RWPE2 (cell line): ENCODE data around the gene CRIM1.

Experiments
- ATAC-seq: fragments of 200-7000 bp; cut with Tn5 transposase; 3 replicates; pipeline ENCODE4 v1.9.1; 2021; ENCODE audit warnings: low read depth
- DNase-seq: peaks from one replicate; pipeline ENCODE4 v3.0.0-alpha.2; 2020; ENCODE audit warnings: low spot score
- H3K27ac ChIP-seq: fragments of 450-650 bp; 2 replicates; pipeline ENCODE4 v1.5.1; 2017; ENCODE audit warnings: mild to moderate bottlenecking; ENCODE audit not compliant: poor library complexity, severe bottlenecking
- H3K27me3 ChIP-seq: fragments of 250-450 bp; sonication (Bioruptor Pico); 2 replicates; pipeline ENCODE4 v1.5.1; 2021; ENCODE audit warnings: mild to moderate bottlenecking, moderate library complexity; ENCODE audit not compliant: insufficient read depth, poor library complexity, severe bottlenecking
- H3K36me3 ChIP-seq: fragments of 250-450 bp; sonication (Bioruptor Pico); 2 replicates; pipeline ENCODE4 v1.5.1; 2020; ENCODE audit warnings: low read depth, mild to moderate bottlenecking, moderate library complexity
- H3K4me1 ChIP-seq: fragments of 250-450 bp; sonication (Bioruptor Pico); 2 replicates; pipeline ENCODE4 v1.5.1; 2021; ENCODE audit warnings: mild to moderate bottlenecking, moderate library complexity; ENCODE audit not compliant: insufficient read depth, poor library complexity, severe bottlenecking
- H3K4me3 ChIP-seq: fragments of 250-450 bp; sonication (Bioruptor Pico); 2 replicates; pipeline ENCODE4 v1.5.1; 2021; ENCODE audit warnings: mild to moderate bottlenecking, moderate library complexity; ENCODE audit not compliant: severe bottlenecking
- H3K9me3 ChIP-seq: fragments of 250-450 bp; sonication (Bioruptor Pico); 2 replicates; pipeline ENCODE4 v1.5.1; 2021; ENCODE audit warnings: mild to moderate bottlenecking, moderate library complexity; ENCODE audit not compliant: severe bottlenecking
- CTCF ChIP-seq: fragments of 450-650 bp; IDR thresholded peaks from one replicate; pipeline ENCODE4 v1.5.1; 2017; ENCODE audit warnings: mild to moderate bottlenecking, moderate library complexity; ENCODE audit not compliant: poor library complexity, severe bottlenecking

The CRIM1 gene

DNA sequence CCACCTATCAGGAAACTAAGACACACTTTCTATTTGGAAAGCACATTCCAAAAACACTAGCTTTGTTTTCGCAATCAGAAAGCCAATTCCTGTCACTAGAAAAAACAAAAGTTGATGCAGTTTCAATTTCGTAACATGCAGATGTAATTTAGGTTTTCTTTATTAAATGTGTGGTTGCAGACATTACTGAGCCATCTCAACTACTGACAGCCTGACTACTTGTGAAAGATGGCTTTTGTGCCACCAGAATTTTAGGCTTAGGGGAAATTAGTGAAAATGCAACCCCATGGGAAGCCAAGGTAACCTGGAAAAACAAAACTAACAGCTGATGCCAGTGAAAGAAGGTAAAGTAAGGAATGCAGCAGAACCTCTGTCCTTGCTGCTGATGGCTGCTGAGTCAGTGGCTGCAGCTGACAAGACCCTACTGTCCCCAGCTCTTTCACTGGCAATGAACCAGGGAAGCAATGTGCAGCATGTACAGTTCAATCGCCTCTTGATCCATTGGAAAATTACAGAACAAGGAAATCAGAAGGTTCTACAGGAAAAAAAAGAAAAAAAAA lies 207.5 kb downstream of the CRIM1 start:
- TF ChIP-seq CTCF = no peak

GRCh38 chr2:36564377-36564930 lies 208.9 kb downstream of the CRIM1 start:
- H3K27me3 ChIP-seq = no peaks in the 10 kb centered on the region
- H3K4me1 ChIP-seq = peaks cover 54% of the 10 kb centered on the region
- H3K4me3 ChIP-seq = no peak overlapping the region
- no peaks in the 10 kb centered on the region for H3K9me3 ChIP-seq
- no peak for TF ChIP-seq CTCF
- H3K27ac ChIP-seq = peak overlapping the region; percentile 96
- no peak for ATAC-seq
- peaks cover 27% of the 10 kb centered on the region for H3K36me3 ChIP-seq
- DNase-seq = no peak

More for the DNA sequence above, 207.5 kb downstream of the CRIM1 start:
- Histone ChIP-seq H3K4me1 (peaks cover 48% of the 10 kb centered on the region), H3K27me3 (no peaks in the 10 kb centered on the region), H3K4me3 (no peak overlapping the region), H3K9me3 (no peaks in the 10 kb centered on the region), H3K27ac (peak overlapping the region; percentile 96), H3K36me3 (peaks cover 35% of the 10 kb centered on the region)
- ATAC-seq = no peak
- no peak for DNase-seq

DNA sequence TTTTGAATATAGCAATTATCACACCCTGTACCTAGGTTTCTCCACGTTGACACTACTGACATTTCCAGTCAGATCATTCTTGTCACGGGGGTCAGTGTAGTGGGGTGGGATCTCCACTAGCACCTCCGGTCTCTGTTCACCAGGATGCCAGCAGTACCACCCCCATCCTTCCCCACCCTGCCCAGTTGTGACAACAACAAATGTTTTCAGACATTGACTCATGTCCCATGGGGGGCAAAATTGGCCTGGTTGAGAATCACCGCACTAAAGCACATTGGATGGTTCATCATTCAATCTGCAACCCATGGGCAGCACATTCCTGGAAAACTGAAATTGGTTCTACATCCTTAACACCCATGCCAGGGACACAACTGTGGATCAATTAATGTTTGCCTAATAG lies 210.1 kb downstream of the CRIM1 start:
- ATAC-seq (no peak), DNase-seq (no peak)
- no peaks in the 10 kb centered on the region for H3K27me3 ChIP-seq
- H3K36me3 ChIP-seq = peaks cover 24% of the 10 kb centered on the region
- H3K4me1 ChIP-seq = peaks cover 63% of the 10 kb centered on the region
- no peak for TF ChIP-seq CTCF
- H3K4me3 ChIP-seq = no peak overlapping the region
- H3K27ac ChIP-seq = no peak overlapping the region
- H3K9me3 ChIP-seq = no peaks in the 10 kb centered on the region

DNA sequence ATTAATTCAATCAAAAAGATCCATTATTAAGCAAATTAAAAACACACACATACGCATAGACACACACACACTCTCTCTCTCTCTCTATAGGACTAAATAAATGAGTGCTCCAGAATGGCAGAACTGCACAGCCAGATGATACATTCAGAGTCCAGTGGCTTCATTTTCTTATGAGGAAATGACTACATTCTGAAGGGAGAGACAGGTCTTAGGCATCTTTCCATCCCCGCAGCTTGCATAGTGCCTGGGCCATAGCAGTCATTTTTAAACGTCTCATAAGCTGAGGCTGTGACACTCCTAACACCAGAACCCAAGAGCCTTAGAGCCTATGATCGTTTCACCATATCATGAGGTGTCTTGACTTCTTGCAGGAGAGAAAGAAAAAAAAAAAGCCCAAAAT lies 211.3 kb downstream of the CRIM1 start:
- H3K36me3 ChIP-seq = peaks cover 24% of the 10 kb centered on the region
- TF ChIP-seq CTCF = no peak
- H3K4me3 ChIP-seq = no peak overlapping the region
- DNase-seq = no peak
- H3K27ac ChIP-seq = peak overlapping the region; percentile 95
- no peaks in the 10 kb centered on the region for H3K27me3 ChIP-seq
- no peaks in the 10 kb centered on the region for H3K9me3 ChIP-seq
- H3K4me1 ChIP-seq = peaks cover 53% of the 10 kb centered on the region
- ATAC-seq = no peak

GRCh38 chr2:36567711-36568408 lies 212.3 kb downstream of the CRIM1 start:
- Histone ChIP-seq H3K27ac (peak overlapping the region; percentile 95), H3K4me3 (no peak overlapping the region), H3K9me3 (no peaks in the 10 kb centered on the region), H3K36me3 (peaks cover 25% of the 10 kb centered on the region), H3K4me1 (peaks cover 44% of the 10 kb centered on the region), H3K27me3 (no peaks in the 10 kb centered on the region)
- DNase-seq (no peak), ATAC-seq (no peak)
- no peak for TF ChIP-seq CTCF
